Gastroesophageal sphincter (tissue), 4 donors: ENCODE results near the gene ERCC6. TPM values are rescaled to one million over a fixed set of nuclear protein-coding genes. Genes with fewer than 3 reads are reported as not detected.
A peak's percentile ranks its signal among the peaks of the same experiment; 100 is the strongest.

ENCODE experiments used
- ATAC-seq: fragments of 150-250 bp; one replicate; pipeline ENCODE4 v1.9.1; 2016; ENCODE audit warnings: mild to moderate bottlenecking, moderate library complexity
- H3K27ac ChIP-seq, 4 donors: fragments of 200-600 bp; sonication (generic) in 3 of 4; 1 replicate in 3 of 4; 2 replicates in 1 of 4; pipeline ENCODE4 v1.5.1; 2016 to 2019
- H3K27me3 ChIP-seq: fragments of 200-600 bp; sonication (generic); one replicate; pipeline ENCODE4 v1.5.1; 2019
- H3K36me3 ChIP-seq, 2 donors: fragments of 200-600 bp; sonication (generic); one replicate each; pipeline ENCODE4 v1.5.1; 2019; ENCODE audit warnings: control low read depth in 1 of 2
- H3K4me1 ChIP-seq, 3 donors: fragments of 200-600 bp; sonication (generic); 1 replicate in 2 of 3; 2 replicates in 1 of 3; pipeline ENCODE4 v1.5.1; 2016 to 2019; ENCODE audit warnings: control low read depth in 2 of 3
- H3K4me3 ChIP-seq, 2 donors: fragments of 200-600 bp; sonication (generic); one replicate each; pipeline ENCODE4 v1.5.1; 2019; ENCODE audit warnings: mild to moderate bottlenecking in 1 of 2, moderate library complexity in 1 of 2
- H3K9me3 ChIP-seq, 3 donors: fragments of 200-600 bp; sonication (generic); one replicate each; pipeline ENCODE4 v1.5.1; 2017 to 2019; ENCODE audit warnings: control low read depth in 2 of 3
- EP300 ChIP-seq: sonication (generic); formaldehyde crosslinking; IDR thresholded peaks from one replicate; pipeline ENCODE4 v1.6.1; 2017; ENCODE audit warnings: antibody characterized with exemption, mild to moderate bottlenecking
- POLR2A ChIP-seq, 2 donors: fragments of 450-650 bp; IDR thresholded peaks; one replicate each; pipeline ENCODE4 v1.6.1; 2017; ENCODE audit warnings: antibody characterized with exemption in 2 of 2, mild to moderate bottlenecking in 2 of 2, moderate library complexity in 1 of 2
- POLR2AphosphoS5 ChIP-seq: sonication (generic); formaldehyde crosslinking; IDR thresholded peaks from one replicate; pipeline ENCODE4 v1.6.1; 2017; ENCODE audit warnings: antibody characterized with exemption
- WGBS, 2 donors: methylation state at CpG; one replicate each; pipeline ENCODE4 v1.1.5; 2018; ENCODE audit warnings: low coverage in 1 of 2; 5-methylcytosine and 5-hydroxymethylcytosine counted together
- total RNA-seq, 4 donors: library from RNA; depleted of rRNA; stranded (reverse); fragments of >200 nt; gene quantifications; one replicate each; pipeline ENCODE4 v1.1.0, GENCODE V29; 2016
- TF ChIP-seq, protein P1 (sequence below), 4 experiments: fragments of 200-600 bp in 2 of 4; fragments of 450-650 bp in 2 of 4; sonication (generic) in 1 of 4; IDR thresholded peaks; one replicate each; pipeline ENCODE4 v1.5.1; 2017 to 2019; ENCODE audit warnings: antibody characterized with exemption in 4 of 4, mild to moderate bottlenecking in 2 of 4, moderate library complexity in 2 of 4

The ERCC6 gene
- total RNA-seq, 4 donors from 2014 or later, result 9.6 to 13.5 (median 11.0) TPM

DNA sequence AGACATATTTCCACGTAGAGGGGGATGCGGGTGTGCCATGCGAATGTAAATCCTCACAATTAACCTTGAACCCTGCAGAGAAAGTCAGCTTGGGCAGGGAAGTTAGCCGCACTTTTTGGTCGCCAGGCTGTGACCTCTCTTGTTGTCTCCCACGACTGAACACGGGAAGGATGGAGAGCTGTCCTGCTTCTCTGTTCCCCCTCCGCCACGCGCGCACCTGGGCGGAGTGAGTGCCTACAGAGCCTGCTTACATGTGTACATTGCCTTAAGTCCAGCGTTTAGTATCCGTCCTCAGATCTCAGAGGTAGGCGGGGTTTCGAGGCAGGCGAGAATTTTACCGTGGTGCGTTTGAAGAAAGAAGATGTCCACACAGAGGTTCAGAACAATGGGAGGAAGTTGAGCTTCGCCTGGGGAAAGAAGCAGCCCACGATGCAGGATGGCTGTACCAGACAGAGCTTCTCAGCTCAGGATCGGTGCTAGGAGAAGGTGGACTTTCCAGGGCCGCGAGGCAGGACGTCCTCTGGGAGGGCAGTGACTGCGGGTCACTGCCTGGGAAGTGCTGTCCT lies 482 bp upstream of the ERCC6 start:
- peaks cover 0 to 33% (median 7%) of the 10 kb centered on the region in 3 donors for H3K4me1 ChIP-seq
- H3K4me3 ChIP-seq, result peak overlapping the region; percentile 65 to 85
- WGBS, 2 donors, result 1 to 2% methylated on average over 10 to 18 of the region's 26 CpGs
- H3K9me3 ChIP-seq, result no peaks in the 10 kb centered on the region
- no peaks in the 10 kb centered on the region for H3K36me3 ChIP-seq
- peaks cover 8% of the 10 kb centered on the region for H3K27me3 ChIP-seq
- ATAC-seq, result peak; percentile 39
- peak overlapping the region; percentile 3 to 88 (median 86) for H3K27ac ChIP-seq
- TF ChIP-seq, protein P1, sequence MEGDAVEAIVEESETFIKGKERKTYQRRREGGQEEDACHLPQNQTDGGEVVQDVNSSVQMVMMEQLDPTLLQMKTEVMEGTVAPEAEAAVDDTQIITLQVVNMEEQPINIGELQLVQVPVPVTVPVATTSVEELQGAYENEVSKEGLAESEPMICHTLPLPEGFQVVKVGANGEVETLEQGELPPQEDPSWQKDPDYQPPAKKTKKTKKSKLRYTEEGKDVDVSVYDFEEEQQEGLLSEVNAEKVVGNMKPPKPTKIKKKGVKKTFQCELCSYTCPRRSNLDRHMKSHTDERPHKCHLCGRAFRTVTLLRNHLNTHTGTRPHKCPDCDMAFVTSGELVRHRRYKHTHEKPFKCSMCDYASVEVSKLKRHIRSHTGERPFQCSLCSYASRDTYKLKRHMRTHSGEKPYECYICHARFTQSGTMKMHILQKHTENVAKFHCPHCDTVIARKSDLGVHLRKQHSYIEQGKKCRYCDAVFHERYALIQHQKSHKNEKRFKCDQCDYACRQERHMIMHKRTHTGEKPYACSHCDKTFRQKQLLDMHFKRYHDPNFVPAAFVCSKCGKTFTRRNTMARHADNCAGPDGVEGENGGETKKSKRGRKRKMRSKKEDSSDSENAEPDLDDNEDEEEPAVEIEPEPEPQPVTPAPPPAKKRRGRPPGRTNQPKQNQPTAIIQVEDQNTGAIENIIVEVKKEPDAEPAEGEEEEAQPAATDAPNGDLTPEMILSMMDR (IDR thresholded peaks at IDR 0.05), result peak in 1 of 4 experiments; percentile 2
- TF ChIP-seq POLR2AphosphoS5, result no peak

DNA sequence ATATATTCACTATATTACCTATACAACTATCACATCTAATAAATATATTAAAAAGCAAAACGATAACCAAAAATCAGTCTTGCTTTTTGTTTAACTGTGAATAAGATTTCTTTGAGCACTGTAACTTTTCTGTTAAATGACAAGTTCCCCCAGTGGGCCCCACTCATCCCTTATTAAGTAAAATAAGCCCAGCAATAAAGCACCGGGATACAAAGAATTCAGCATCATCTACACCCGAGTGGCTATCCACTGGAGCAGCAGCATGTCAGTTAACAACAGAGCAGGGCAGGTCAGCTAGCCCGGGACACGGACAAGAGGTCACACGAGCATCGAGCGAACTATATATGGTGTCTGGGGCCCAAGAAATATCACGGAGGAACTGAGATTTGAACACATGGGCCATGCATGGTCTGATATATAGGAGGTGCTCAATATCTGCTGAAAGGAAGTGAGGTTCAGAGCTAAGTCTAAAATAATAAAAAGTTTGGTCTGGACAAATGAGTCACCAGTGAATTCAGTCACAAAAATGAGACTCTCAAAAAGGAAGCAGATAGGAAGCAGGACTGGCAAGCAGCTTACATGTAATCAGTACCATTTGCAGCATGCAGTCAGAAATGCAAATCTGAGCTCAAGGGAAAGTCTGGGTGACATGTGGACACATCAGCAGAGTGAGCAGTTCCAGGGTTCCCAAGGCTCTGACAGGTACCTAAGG lies 4.1 kb downstream of the ERCC6 start:
- no peak for ATAC-seq
- peaks cover 0 to 46% (median 7%) of the 10 kb centered on the region in 3 donors for H3K4me1 ChIP-seq
- peaks cover 0 to 29% of the 10 kb centered on the region in 2 donors for H3K36me3 ChIP-seq
- H3K27me3 ChIP-seq, result no peaks in the 10 kb centered on the region
- 71 to 83% methylated on average over 6 to 8 of the region's 9 CpGs for WGBS, 2 donors
- H3K27ac ChIP-seq, result no peak overlapping the region
- no peak for TF ChIP-seq EP300
- no peak for TF ChIP-seq POLR2A (IDR thresholded peaks at IDR 0.05)
- no peak for TF ChIP-seq POLR2AphosphoS5
- TF ChIP-seq, protein P1 (IDR thresholded peaks at IDR 0.05), result no peak
- H3K4me3 ChIP-seq, result no peak overlapping the region
- no peaks in the 10 kb centered on the region for H3K9me3 ChIP-seq

DNA sequence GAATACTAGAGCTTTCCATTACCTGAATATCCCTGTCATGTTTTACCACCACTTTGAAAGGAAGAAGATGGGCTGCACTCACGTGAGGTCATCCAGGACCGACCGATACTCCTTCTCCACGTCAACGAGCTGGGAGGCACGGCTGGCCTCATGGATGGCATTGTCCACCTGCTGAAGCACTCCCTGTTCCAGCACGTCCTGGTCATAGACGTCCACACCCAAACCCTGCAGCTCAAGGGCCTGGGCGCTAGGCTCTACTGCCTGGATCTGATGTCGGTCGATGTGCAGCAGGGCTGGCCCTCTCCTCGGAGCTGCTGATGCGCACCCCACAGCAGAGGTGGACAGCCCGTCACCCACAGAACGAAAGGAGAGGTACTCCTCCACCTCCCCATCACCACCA lies 6.5 kb downstream of the ERCC6 start:
- H3K36me3 ChIP-seq, result peaks cover 4 to 53% of the 10 kb centered on the region in 2 donors
- 80 to 97% methylated on average over 2 to 12 of the region's 15 CpGs for WGBS, 2 donors
- TF ChIP-seq POLR2A (IDR thresholded peaks at IDR 0.05), result no peak
- no peak for TF ChIP-seq EP300
- TF ChIP-seq, protein P1 (IDR thresholded peaks at IDR 0.05), result no peak
- no peak for TF ChIP-seq POLR2AphosphoS5
- H3K4me3 ChIP-seq, result no peak overlapping the region
- no peak for ATAC-seq
- H3K9me3 ChIP-seq, result no peaks in the 10 kb centered on the region
- H3K4me1 ChIP-seq, result peaks cover 0 to 28% (median 0%) of the 10 kb centered on the region in 3 donors
- no peaks in the 10 kb centered on the region for H3K27me3 ChIP-seq
- no peak overlapping the region for H3K27ac ChIP-seq

DNA sequence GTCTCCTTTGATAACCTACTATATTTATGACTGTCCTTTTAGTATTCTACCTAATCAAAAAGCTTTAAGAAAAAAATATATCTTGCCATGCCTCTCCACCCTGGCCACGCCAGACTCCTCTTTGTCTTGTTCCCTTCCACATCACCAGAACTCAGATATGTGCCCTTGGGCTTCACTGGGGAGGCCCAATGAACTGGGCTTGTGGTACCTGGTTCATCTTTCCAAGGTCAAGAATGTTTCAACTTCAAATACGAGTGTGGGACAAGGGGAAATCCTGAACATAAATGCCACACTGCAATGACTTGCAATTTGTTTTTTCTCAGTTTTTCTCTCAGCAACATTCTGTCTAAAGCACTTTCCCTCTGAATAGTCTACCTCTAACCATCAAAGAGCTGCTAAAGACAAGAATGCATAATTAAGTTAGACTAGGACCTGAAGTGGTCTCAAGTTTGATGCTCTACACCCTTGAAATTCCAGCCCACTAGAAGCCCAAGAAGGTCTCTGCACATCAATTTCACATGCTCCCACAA lies 9.9 kb downstream of the ERCC6 start:
- TF ChIP-seq POLR2AphosphoS5 (no peak), POLR2A (IDR thresholded peaks at IDR 0.05) (no peak), EP300 (no peak)
- TF ChIP-seq, protein P1 (IDR thresholded peaks at IDR 0.05), result no peak
- no peak for ATAC-seq
- Histone ChIP-seq H3K27ac (no peak overlapping the region), H3K9me3 (no peaks in the 10 kb centered on the region), H3K27me3 (no peaks in the 10 kb centered on the region), H3K36me3 (peaks cover 4 to 87% of the 10 kb centered on the region in 2 donors), H3K4me3 (no peak overlapping the region), H3K4me1 (peaks cover 0 to 16% (median 0%) of the 10 kb centered on the region in 3 donors)
- 65 to 100% methylated on average over 2 of the region's 2 CpGs for WGBS, 2 donors
